CD4-positive, alpha-beta memory T cell (primary cell): ENCODE results near the gene CELF2. TPM values are rescaled to one million over a fixed set of nuclear protein-coding genes. Genes with fewer than 3 reads are reported as not detected.

Experiments used
- CTCF ChIA-PET: fragments of 350-600 bp; sonication (Branson Sonifier 250); formaldehyde crosslinking; loops from one replicate; lab custom pipeline; 2021; ENCODE audit warnings: inconsistent platforms; ENCODE audit not compliant: partially characterized antibody; lab: Charles Lee
- POLR2A ChIA-PET: fragments of 350-600 bp; sonication (Branson Sonifier 250); formaldehyde crosslinking; loops from one replicate; lab custom pipeline; 2021; ENCODE audit not compliant: partially characterized antibody; lab: Charles Lee
- DNase-seq, 5 donors: peaks; one replicate each; pipeline versions ENCODE4 v3.0.0 to v3.0.0-alpha.2; 2020 to 2022; ENCODE audit warnings: mixed read lengths in 1 of 5
- H3K27ac ChIP-seq: one replicate; pipeline ENCODE4 v1.7.0; 2013; ENCODE audit warnings: low read depth, low read length
- H3K27me3 ChIP-seq: 2 replicates; pipeline ENCODE4 v1.7.0; 2013; ENCODE audit warnings: mild to moderate bottlenecking, low read length, moderate library complexity; ENCODE audit not compliant: insufficient read depth
- H3K36me3 ChIP-seq: 2 replicates; pipeline ENCODE4 v1.7.0; 2013; ENCODE audit warnings: mild to moderate bottlenecking, low read length, moderate library complexity; ENCODE audit not compliant: insufficient read depth
- H3K4me1 ChIP-seq: 2 replicates; pipeline ENCODE4 v1.7.0; 2013; ENCODE audit warnings: mild to moderate bottlenecking, low read length, moderate library complexity; ENCODE audit not compliant: insufficient read depth
- H3K4me3 ChIP-seq, 2 donors: one replicate each; pipeline ENCODE4 v1.7.0; 2013; ENCODE audit warnings: low read length in 2 of 2, mild to moderate bottlenecking in 1 of 2
- H3K9me3 ChIP-seq, 2 donors: one replicate each; pipeline ENCODE4 v1.7.0; 2013; ENCODE audit warnings: low read length in 2 of 2, control low read depth in 1 of 2; ENCODE audit not compliant: control insufficient read depth in 1 of 2
- H3K27ac Mint-ChIP-seq, 7 donors: one replicate each; pipeline ENCODE4 v1.8.0; 2020 to 2021; ENCODE audit warnings: mixed read lengths in 7 of 7, mild to moderate bottlenecking in 6 of 7, inconsistent platforms in 3 of 7, moderate library complexity in 3 of 7
- H3K27me3 Mint-ChIP-seq, 2 donors: one replicate each; pipeline ENCODE4 v1.8.0; 2020 to 2021; ENCODE audit warnings: mixed read lengths in 2 of 2
- H3K36me3 Mint-ChIP-seq, 2 donors: one replicate each; pipeline ENCODE4 v1.8.0; 2020 to 2021; ENCODE audit warnings: mixed read lengths in 2 of 2, inconsistent platforms in 1 of 2, mild to moderate bottlenecking in 1 of 2
- H3K4me1 Mint-ChIP-seq, 4 donors: one replicate each; pipeline ENCODE4 v1.8.0; 2020 to 2021; ENCODE audit warnings: mixed read lengths in 4 of 4, mild to moderate bottlenecking in 1 of 4
- H3K4me3 Mint-ChIP-seq, 8 donors: one replicate each; pipeline ENCODE4 v1.8.0; 2020 to 2021; ENCODE audit warnings: mixed read lengths in 8 of 8, mild to moderate bottlenecking in 7 of 8, moderate library complexity in 6 of 8, inconsistent platforms in 3 of 8
- H3K9me3 Mint-ChIP-seq, 8 donors: one replicate each; pipeline ENCODE4 v1.8.0; 2020 to 2021; ENCODE audit warnings: mixed read lengths in 8 of 8, mild to moderate bottlenecking in 5 of 8, inconsistent platforms in 3 of 8, moderate library complexity in 1 of 8
- intact Hi-C: fragments of 100-400 bp; cut with micrococcal nuclease; formaldehyde crosslinking; loops from one replicate; pipeline ENCODE4 v1.15.1; 2023
- polyA plus RNA-seq, 2 donors: library from polyadenylated mRNA; unstranded; fragments of 300-500 nt; fragmentation: Illumina TruSeq; gene quantifications; one replicate each; pipeline ENCODE4 v1.2.3, GENCODE V29; 2021
- total RNA-seq, 2 experiments: library from RNA; stranded (reverse); gene quantifications; one replicate each; pipeline ENCODE4 v1.2.3, GENCODE V29; 2021

CELF2 gene
- total and polyA plus RNA-seq, 4 experiments from 2014 or later: 122 to 180 (median 167) TPM

DNA sequence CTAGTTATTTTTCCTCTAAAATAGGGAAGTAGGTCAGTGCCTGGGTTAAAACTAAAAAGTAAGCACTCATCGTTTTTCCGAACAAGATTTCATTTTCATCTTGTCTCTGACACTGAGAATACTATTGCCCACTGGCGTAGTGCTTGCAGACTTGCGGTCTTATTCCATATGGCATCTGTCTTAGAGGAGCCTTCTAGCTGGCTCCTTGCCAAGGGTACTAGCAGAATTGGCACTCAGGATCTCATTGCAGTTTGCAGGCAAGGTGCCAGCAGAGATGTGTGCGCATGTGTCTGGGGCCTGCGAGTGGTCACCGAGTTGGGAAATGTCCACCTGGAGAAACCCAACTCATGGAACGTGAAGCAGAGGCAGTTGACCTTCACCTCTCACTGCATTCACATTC is 143.4 kb downstream of the CELF2 start:
- H3K27ac ChIP-seq: peak overlapping the region; percentile 96

GRCh38 chr10:11161910-11162309 is 144.2 kb downstream of the CELF2 start:
- POLR2A ChIA-PET: interaction anchor here (0.7 to 5.0 kb wide), 5 partner anchors 11 to 75 kb away, joined by 3 to 98 read pairs (median 5); no protein-coding TSS in a partner anchor
- Mint-ChIP-seq H3K27ac (peak overlapping the region in 6 of 7 donors; percentile 97 to 99 (median 98)), H3K4me1 (peaks cover 52 to 74% (median 63%) of the 10 kb centered on the region in 4 donors), H3K27me3 (no peaks in the 10 kb centered on the region), H3K36me3 (peaks cover 7 to 28% of the 10 kb centered on the region in 2 donors), H3K9me3 (no peaks in the 10 kb centered on the region), H3K4me3 (peak overlapping the region in 7 of 8 donors; percentile 33 to 100 (median 98))
- H3K9me3 ChIP-seq: no peaks in the 10 kb centered on the region
- H3K36me3 ChIP-seq: no peaks in the 10 kb centered on the region
- no peak for DNase-seq
- H3K4me3 ChIP-seq: peak overlapping the region in 1 of 2 donors; percentile 16
- intact Hi-C loops: loop anchor here (10.0 kb wide), 1 partner anchor 243 kb away; no protein-coding TSS in a partner anchor
- CTCF ChIA-PET: interaction anchor here (0.7 to 3.9 kb wide), 4 partner anchors 9 to 108 kb away, joined by 4 to 19 read pairs (median 4); no protein-coding TSS in a partner anchor
- peak overlapping the region; percentile 96 for H3K27ac ChIP-seq
- H3K4me1 ChIP-seq: peaks cover 74% of the 10 kb centered on the region
- H3K27me3 ChIP-seq: no peaks in the 10 kb centered on the region

More for the DNA sequence above, 143.4 kb downstream of the CELF2 start:
- H3K27me3 Mint-ChIP-seq: no peaks in the 10 kb centered on the region
- CTCF ChIA-PET: interaction anchor here (0.7 to 3.9 kb wide), 4 partner anchors 8 to 108 kb away, joined by 4 to 19 read pairs (median 4); no protein-coding TSS in a partner anchor
- Histone ChIP-seq H3K4me1 (peaks cover 81% of the 10 kb centered on the region), H3K27me3 (no peaks in the 10 kb centered on the region), H3K4me3 (peak overlapping the region in 1 of 2 donors; percentile 14), H3K36me3 (no peaks in the 10 kb centered on the region), H3K9me3 (no peaks in the 10 kb centered on the region)
- POLR2A ChIA-PET: interaction anchor here (0.7 to 5.0 kb wide), 6 partner anchors 11 to 75 kb away, joined by 3 to 98 read pairs (median 4); no protein-coding TSS in a partner anchor
- H3K36me3 Mint-ChIP-seq: peaks cover 2 to 20% of the 10 kb centered on the region in 2 donors
- H3K4me1 Mint-ChIP-seq: peaks cover 57 to 83% (median 70%) of the 10 kb centered on the region in 4 donors
- intact Hi-C loops: loop anchor here (10.0 kb wide), 1 partner anchor 244 kb away; no protein-coding TSS in a partner anchor
- H3K4me3 Mint-ChIP-seq: peak overlapping the region in 7 of 8 donors; percentile 29 to 100 (median 98)
- H3K9me3 Mint-ChIP-seq: no peaks in the 10 kb centered on the region
- peak overlapping the region in 6 of 7 donors; percentile 97 to 99 (median 98) for H3K27ac Mint-ChIP-seq
- no peak for DNase-seq

- Histone ChIP-seq H3K36me3 (no peaks in the 10 kb centered on the region), H3K27me3 (no peaks in the 10 kb centered on the region), H3K4me1 (peaks cover 63% of the 10 kb centered on the region), H3K4me3 (peak overlapping the region; percentile 50 to 93), H3K27ac (peak overlapping the region; percentile 96), H3K9me3 (no peaks in the 10 kb centered on the region)
- ChIA-PET CTCF (interaction anchor here (0.7 to 13.3 kb wide), 9 partner anchors 14 to 107 kb away, joined by 3 to 308 read pairs (median 5); no protein-coding TSS in a partner anchor), POLR2A (interaction anchor here (0.7 to 18.3 kb wide), 21 partner anchors 15 to 880 kb away, joined by 3 to 1422 read pairs (median 6); partner anchors contain the start of gene CELF2)
- intact Hi-C loops: loop anchor here (1.0 to 10.0 kb wide), 3 partner anchors 13 to 242 kb away; no protein-coding TSS in a partner anchor
- DNase-seq: peak; percentile 87 to 95 (median 92)
- H3K4me3 Mint-ChIP-seq: peak overlapping the region in 6 of 8 donors; percentile 98 to 100 (median 99)
- H3K36me3 Mint-ChIP-seq: peaks cover 7 to 30% of the 10 kb centered on the region in 2 donors
- H3K27me3 Mint-ChIP-seq: no peaks in the 10 kb centered on the region
- H3K27ac Mint-ChIP-seq: peak overlapping the region in 6 of 7 donors; percentile 97 to 99 (median 98)
- H3K4me1 Mint-ChIP-seq: peaks cover 44 to 66% (median 54%) of the 10 kb centered on the region in 4 donors
- no peaks in the 10 kb centered on the region for H3K9me3 Mint-ChIP-seq
Measured at GRCh38 chr10:11162828-11163599, 145.3 kb downstream of the CELF2 start.

GRCh38 chr10:11163780-11164550 is 146.3 kb downstream of the CELF2 start:
- intact Hi-C loops: loop anchor here (1.0 to 10.0 kb wide), 3 partner anchors 14 to 241 kb away; no protein-coding TSS in a partner anchor
- Mint-ChIP-seq H3K9me3 (no peaks in the 10 kb centered on the region), H3K4me1 (peaks cover 38 to 58% (median 46%) of the 10 kb centered on the region in 4 donors), H3K27me3 (no peaks in the 10 kb centered on the region), H3K4me3 (peak overlapping the region in 6 of 8 donors; percentile 98 to 100 (median 99)), H3K36me3 (peaks cover 7 to 30% of the 10 kb centered on the region in 2 donors), H3K27ac (peak overlapping the region in 6 of 7 donors; percentile 97 to 99 (median 98))
- Histone ChIP-seq H3K27ac (peak overlapping the region; percentile 96), H3K36me3 (no peaks in the 10 kb centered on the region), H3K4me1 (peaks cover 64% of the 10 kb centered on the region), H3K4me3 (peak overlapping the region; percentile 50 to 93), H3K9me3 (no peaks in the 10 kb centered on the region), H3K27me3 (no peaks in the 10 kb centered on the region)
- POLR2A ChIA-PET: interaction anchor here (0.7 to 18.3 kb wide), 26 partner anchors 14 to 879 kb away, joined by 3 to 1422 read pairs (median 6); partner anchors contain the start of gene CELF2
- DNase-seq: peak in 1 of 5 donors; percentile 52
- CTCF ChIA-PET: interaction anchor here (0.7 to 13.3 kb wide), 19 partner anchors 13 to 108 kb away, joined by 3 to 308 read pairs (median 4); no protein-coding TSS in a partner anchor

DNA sequence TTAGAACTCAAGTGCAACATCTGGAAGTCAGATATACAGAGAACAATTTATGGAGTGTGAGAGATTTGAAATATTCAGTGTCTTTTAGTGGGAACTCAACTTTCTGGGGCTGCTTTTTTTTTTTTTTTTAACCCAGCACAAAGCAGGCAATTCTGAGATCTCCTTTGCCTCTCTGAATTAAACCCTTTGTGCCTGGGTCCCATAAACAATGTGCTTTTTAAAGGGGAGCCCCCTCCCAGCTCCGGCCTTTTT is 146.8 kb downstream of the CELF2 start:
- no peak for DNase-seq
- no peaks in the 10 kb centered on the region for H3K27me3 Mint-ChIP-seq
- ChIA-PET POLR2A (interaction anchor here (0.9 to 18.3 kb wide), 22 partner anchors 13 to 879 kb away, joined by 3 to 1422 read pairs (median 6); no protein-coding TSS in a partner anchor), CTCF (interaction anchor here (0.8 to 13.3 kb wide), 16 partner anchors 12 to 108 kb away, joined by 3 to 308 read pairs (median 4); no protein-coding TSS in a partner anchor)
- H3K9me3 Mint-ChIP-seq: no peaks in the 10 kb centered on the region
- Histone ChIP-seq H3K4me1 (peaks cover 65% of the 10 kb centered on the region), H3K4me3 (peak overlapping the region; percentile 50 to 93), H3K36me3 (no peaks in the 10 kb centered on the region), H3K9me3 (no peaks in the 10 kb centered on the region), H3K27ac (peak overlapping the region; percentile 96), H3K27me3 (no peaks in the 10 kb centered on the region)
- H3K4me1 Mint-ChIP-seq: peaks cover 38 to 53% (median 46%) of the 10 kb centered on the region in 4 donors
- H3K4me3 Mint-ChIP-seq: peak overlapping the region in 6 of 8 donors; percentile 98 to 100 (median 99)
- H3K36me3 Mint-ChIP-seq: peaks cover 7 to 30% of the 10 kb centered on the region in 2 donors
- intact Hi-C loops: loop anchor here (10.0 kb wide), 1 partner anchor 240 kb away; no protein-coding TSS in a partner anchor
- H3K27ac Mint-ChIP-seq: peak overlapping the region in 6 of 7 donors; percentile 97 to 99 (median 98)
